Activated CD4-positive, alpha-beta memory T cell treated with anti-CD3 and anti-CD28 coated beads, Interleukin-2, amount 10 ng/mL, durations not matched to agents 7 days and 5 days (primary cell): ENCODE data around the gene SHISAL1. TPM values are rescaled to one million over a fixed set of nuclear protein-coding genes. Genes with fewer than 3 reads are reported as not detected.

Experiments
- CTCF ChIA-PET: fragments of 350-600 bp; sonication (Branson Sonifier 250); formaldehyde crosslinking; loops from one replicate; lab custom pipeline; 2021; ENCODE audit warnings: antibody characterized with exemption, inconsistent platforms; lab: Charles Lee
- POLR2A ChIA-PET: fragments of 350-600 bp; sonication (Branson Sonifier 250); formaldehyde crosslinking; loops from one replicate; lab custom pipeline; 2021; ENCODE audit warnings: antibody characterized with exemption; lab: Charles Lee
- DNase-seq: peaks from one replicate; pipeline ENCODE4 v3.0.0-alpha.2; 2020
- H3K27ac Mint-ChIP-seq: one replicate; pipeline ENCODE4 v1.8.0; 2021; ENCODE audit warnings: mild to moderate bottlenecking, mixed read lengths
- H3K27me3 Mint-ChIP-seq: one replicate; pipeline ENCODE4 v1.8.0; 2021; ENCODE audit warnings: mixed read lengths
- H3K36me3 Mint-ChIP-seq: one replicate; pipeline ENCODE4 v1.8.0; 2021; ENCODE audit warnings: low read depth, mixed read lengths
- H3K4me1 Mint-ChIP-seq: one replicate; pipeline ENCODE4 v1.8.0; 2021; ENCODE audit warnings: mixed read lengths
- H3K4me3 Mint-ChIP-seq: one replicate; pipeline ENCODE4 v1.8.0; 2021; ENCODE audit warnings: mild to moderate bottlenecking, mixed read lengths
- H3K9me3 Mint-ChIP-seq: one replicate; pipeline ENCODE4 v1.8.0; 2021; ENCODE audit warnings: mixed read lengths
- total RNA-seq, 2 experiments: library from RNA; stranded (reverse); gene quantifications; one replicate each; pipeline ENCODE4 v1.2.3, GENCODE V29; 2021

SHISAL1 gene
- total RNA-seq, 2 experiments from 2014 or later = not detected

- no peak for DNase-seq
- H3K4me1 Mint-ChIP-seq = no peaks in the 10 kb centered on the region
These were observed 28.0 kb downstream of the SHISAL1 start for GRCh38 chr22:44284711-44285110.

GRCh38 chr22:44281768-44282637, 30.7 kb downstream of the SHISAL1 start:
- POLR2A ChIA-PET = no interaction called here
- DNase-seq = no peak
- H3K9me3 Mint-ChIP-seq = no peaks in the 10 kb centered on the region
- peaks cover 10% of the 10 kb centered on the region for H3K27me3 Mint-ChIP-seq
- no peak overlapping the region for H3K27ac Mint-ChIP-seq
- CTCF ChIA-PET = no interaction called here
- no peak overlapping the region for H3K4me3 Mint-ChIP-seq
- H3K36me3 Mint-ChIP-seq = no peaks in the 10 kb centered on the region
- no peaks in the 10 kb centered on the region for H3K4me1 Mint-ChIP-seq

More at GRCh38 chr22:44284711-44285110, 28.0 kb downstream of the SHISAL1 start:
- H3K27me3 Mint-ChIP-seq = peaks cover 8% of the 10 kb centered on the region
- H3K27ac Mint-ChIP-seq = no peak overlapping the region
- H3K36me3 Mint-ChIP-seq = no peaks in the 10 kb centered on the region
- ChIA-PET CTCF (interaction anchor here (0.6 kb wide), 1 partner anchor 401 kb away, joined by 4 read pairs; no protein-coding TSS in a partner anchor), POLR2A (no interaction called here)
- no peaks in the 10 kb centered on the region for H3K9me3 Mint-ChIP-seq
- H3K4me3 Mint-ChIP-seq = no peak overlapping the region

- Mint-ChIP-seq H3K4me1 (no peaks in the 10 kb centered on the region), H3K4me3 (no peak overlapping the region), H3K36me3 (no peaks in the 10 kb centered on the region), H3K27me3 (peaks cover 17% of the 10 kb centered on the region), H3K27ac (no peak overlapping the region), H3K9me3 (no peaks in the 10 kb centered on the region)
- ChIA-PET POLR2A (no interaction called here), CTCF (no interaction called here)
- DNase-seq = no peak
These were observed 32.0 kb downstream of the SHISAL1 start for GRCh38 chr22:44280665-44281188.

- Mint-ChIP-seq H3K36me3 (no peaks in the 10 kb centered on the region), H3K4me3 (no peak overlapping the region), H3K27me3 (peaks cover 19% of the 10 kb centered on the region), H3K9me3 (no peaks in the 10 kb centered on the region), H3K4me1 (no peaks in the 10 kb centered on the region), H3K27ac (no peak overlapping the region)
- POLR2A ChIA-PET = no interaction called here
- DNase-seq = no peak
- CTCF ChIA-PET = no interaction called here
These were observed 33.7 kb downstream of the SHISAL1 start for GRCh38 chr22:44279069-44279360.

GRCh38 chr22:44278243-44279068, 34.3 kb downstream of the SHISAL1 start:
- Mint-ChIP-seq H3K9me3 (no peaks in the 10 kb centered on the region), H3K36me3 (no peaks in the 10 kb centered on the region), H3K27ac (no peak overlapping the region), H3K4me1 (no peaks in the 10 kb centered on the region), H3K4me3 (no peak overlapping the region), H3K27me3 (peaks cover 20% of the 10 kb centered on the region)
- CTCF ChIA-PET = no interaction called here
- POLR2A ChIA-PET = no interaction called here
- DNase-seq = no peak

- no peaks in the 10 kb centered on the region for H3K9me3 Mint-ChIP-seq
- no peak overlapping the region for H3K27ac Mint-ChIP-seq
- peaks cover 18% of the 10 kb centered on the region for H3K27me3 Mint-ChIP-seq
- ChIA-PET POLR2A (no interaction called here), CTCF (no interaction called here)
- H3K36me3 Mint-ChIP-seq = no peaks in the 10 kb centered on the region
- H3K4me3 Mint-ChIP-seq = no peak overlapping the region
- H3K4me1 Mint-ChIP-seq = no peaks in the 10 kb centered on the region
- DNase-seq = no peak
These were observed 35.2 kb downstream of the SHISAL1 start for GRCh38 chr22:44277386-44278135.

GRCh38 chr22:44276706-44277356, 35.9 kb downstream of the SHISAL1 start:
- no peaks in the 10 kb centered on the region for H3K4me1 Mint-ChIP-seq
- DNase-seq = no peak
- ChIA-PET CTCF (no interaction called here), POLR2A (no interaction called here)
- no peaks in the 10 kb centered on the region for H3K9me3 Mint-ChIP-seq
- H3K27ac Mint-ChIP-seq = no peak overlapping the region
- no peak overlapping the region for H3K4me3 Mint-ChIP-seq
- peaks cover 16% of the 10 kb centered on the region for H3K27me3 Mint-ChIP-seq
- H3K36me3 Mint-ChIP-seq = no peaks in the 10 kb centered on the region

GRCh38 chr22:44276041-44276440, 36.7 kb downstream of the SHISAL1 start:
- no peaks in the 10 kb centered on the region for H3K36me3 Mint-ChIP-seq
- H3K27me3 Mint-ChIP-seq = peaks cover 16% of the 10 kb centered on the region
- H3K4me1 Mint-ChIP-seq = no peaks in the 10 kb centered on the region
- no peaks in the 10 kb centered on the region for H3K9me3 Mint-ChIP-seq
- ChIA-PET POLR2A (no interaction called here), CTCF (no interaction called here)
- DNase-seq = no peak
- no peak overlapping the region for H3K27ac Mint-ChIP-seq
- no peak overlapping the region for H3K4me3 Mint-ChIP-seq

GRCh38 chr22:44275631-44275995, 37.1 kb downstream of the SHISAL1 start:
- DNase-seq = no peak
- Mint-ChIP-seq H3K9me3 (no peaks in the 10 kb centered on the region), H3K27ac (no peak overlapping the region), H3K27me3 (peaks cover 16% of the 10 kb centered on the region), H3K4me3 (no peak overlapping the region), H3K36me3 (no peaks in the 10 kb centered on the region), H3K4me1 (no peaks in the 10 kb centered on the region)
- POLR2A ChIA-PET = no interaction called here
- CTCF ChIA-PET = no interaction called here

- CTCF ChIA-PET = no interaction called here
- Mint-ChIP-seq H3K36me3 (no peaks in the 10 kb centered on the region), H3K4me3 (no peak overlapping the region), H3K9me3 (no peaks in the 10 kb centered on the region), H3K27me3 (peaks cover 15% of the 10 kb centered on the region), H3K4me1 (no peaks in the 10 kb centered on the region), H3K27ac (no peak overlapping the region)
- DNase-seq = no peak
- POLR2A ChIA-PET = no interaction called here
These were observed 37.7 kb downstream of the SHISAL1 start for GRCh38 chr22:44274918-44275630.

- Mint-ChIP-seq H3K27me3 (peaks cover 11% of the 10 kb centered on the region), H3K36me3 (no peaks in the 10 kb centered on the region), H3K9me3 (no peaks in the 10 kb centered on the region), H3K27ac (no peak overlapping the region), H3K4me1 (no peaks in the 10 kb centered on the region), H3K4me3 (no peak overlapping the region)
- ChIA-PET CTCF (interaction anchor here (1.0 kb wide), 1 partner anchor 192 kb away, joined by 3 read pairs; no protein-coding TSS in a partner anchor), POLR2A (no interaction called here)
- DNase-seq = no peak
These were observed 39.6 kb downstream of the SHISAL1 start for GRCh38 chr22:44273175-44273574.

GRCh38 chr22:44272401-44272771, 40.4 kb downstream of the SHISAL1 start:
- DNase-seq = no peak
- POLR2A ChIA-PET = no interaction called here
- CTCF ChIA-PET = interaction anchor here (1.0 kb wide), 1 partner anchor 191 kb away, joined by 3 read pairs; no protein-coding TSS in a partner anchor
- Mint-ChIP-seq H3K4me1 (no peaks in the 10 kb centered on the region), H3K27me3 (peaks cover 11% of the 10 kb centered on the region), H3K4me3 (no peak overlapping the region), H3K9me3 (no peaks in the 10 kb centered on the region), H3K27ac (no peak overlapping the region), H3K36me3 (no peaks in the 10 kb centered on the region)
